ENCODE results near the gene BARHL2. TPM values are rescaled to one million over a fixed set of nuclear protein-coding genes. Genes with fewer than 3 reads are reported as not detected.
A peak's percentile ranks its signal among the peaks of the same experiment; 100 is the strongest.

The BARHL2 gene
- total RNA-seq, 4 donors from 2014 or later = not detected

GRCh38 chr1:90726986-90727480, 9.9 kb upstream of the BARHL2 start:
- in situ Hi-C loops (cut with MboI; ENCODE audit: low pct_ligation_motif_present in 1 of 4, low pct_unique_long_range_greater_than_20kb in 1 of 4, low sequenced_read_pairs in 3 of 4) = no loop called here
- WGBS, 2 donors (ENCODE audit: low coverage in 1 of 2) = 31 to 80% methylated on average over 1 to 6 of the region's 25 CpGs
- H3K36me3 ChIP-seq = no peaks in the 10 kb centered on the region
- H3K4me3 ChIP-seq = peak overlapping the region in 1 of 4 donors; percentile 31
- no peak for TF ChIP-seq POLR2AphosphoS5 (IDR thresholded peaks at IDR 0.05)
- TF ChIP-seq POLR2A (IDR thresholded peaks at IDR 0.05) = no peak
- TF ChIP-seq EP300 (IDR thresholded peaks at IDR 0.05; ENCODE audit: low read depth) = no peak
- TF ChIP-seq CTCF (IDR thresholded peaks at IDR 0.05) = no peak
- no peaks in the 10 kb centered on the region for H3K9me3 ChIP-seq
- no peak overlapping the region for H3K27ac ChIP-seq
- H3K27me3 ChIP-seq = peaks cover 100% of the 10 kb centered on the region
- intact Hi-C loops (cut with DNase I; ENCODE audit: low total_unique reads) = loop anchor here (10.0 kb wide), 1 partner anchor 118 kb away; no protein-coding TSS in a partner anchor
- no peak for DNase-seq
- H3K4me1 ChIP-seq = peaks cover 9 to 61% (median 43%) of the 10 kb centered on the region in 4 donors

DNA sequence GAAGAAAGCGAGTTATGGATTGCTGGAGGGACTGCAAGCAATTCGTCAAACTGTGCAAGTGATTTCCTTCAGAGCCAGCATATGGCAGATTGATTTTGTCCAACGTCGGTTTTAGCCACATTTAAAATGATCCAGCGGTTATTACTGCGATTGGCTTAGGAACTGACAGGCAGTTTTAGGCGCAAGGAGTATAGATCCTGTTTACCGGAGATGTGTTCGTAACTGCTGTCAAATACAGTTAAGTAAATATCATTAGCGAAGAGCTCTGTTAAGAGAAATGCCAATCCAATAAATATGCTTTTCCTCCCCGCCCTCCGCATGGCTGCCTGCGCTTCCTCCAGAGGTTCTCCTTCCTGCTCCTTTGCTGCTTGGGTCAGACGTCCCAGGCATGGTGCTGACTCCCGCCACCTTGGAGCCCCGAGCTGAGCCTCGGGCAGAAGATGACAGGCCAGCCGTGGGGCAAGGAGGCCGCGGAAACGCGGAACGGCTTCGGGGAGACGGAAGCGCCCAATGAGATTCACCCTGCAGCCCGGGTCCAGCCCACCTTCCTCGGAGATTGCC, 9.4 kb upstream of the BARHL2 start:
- Histone ChIP-seq H3K9me3 (no peaks in the 10 kb centered on the region), H3K36me3 (no peaks in the 10 kb centered on the region), H3K27ac (no peak overlapping the region), H3K27me3 (peaks cover 100% of the 10 kb centered on the region), H3K4me3 (peak overlapping the region in 1 of 4 donors; percentile 31), H3K4me1 (peaks cover 9 to 64% (median 43%) of the 10 kb centered on the region in 4 donors)
- intact Hi-C loops (cut with DNase I; ENCODE audit: low total_unique reads) (loop anchor here (10.0 kb wide), 1 partner anchor 118 kb away; no protein-coding TSS in a partner anchor), in situ Hi-C loops (cut with MboI; ENCODE audit: low pct_ligation_motif_present in 1 of 4, low pct_unique_long_range_greater_than_20kb in 1 of 4, low sequenced_read_pairs in 3 of 4) (no loop called here)
- WGBS, 2 donors (ENCODE audit: low coverage in 1 of 2) = 7 to 14% methylated on average over 6 to 14 of the region's 28 CpGs
- DNase-seq = no peak
- TF ChIP-seq POLR2A (IDR thresholded peaks at IDR 0.05) (no peak), CTCF (IDR thresholded peaks at IDR 0.05) (no peak), POLR2AphosphoS5 (IDR thresholded peaks at IDR 0.05) (no peak), EP300 (IDR thresholded peaks at IDR 0.05; ENCODE audit: low read depth) (no peak)

DNA sequence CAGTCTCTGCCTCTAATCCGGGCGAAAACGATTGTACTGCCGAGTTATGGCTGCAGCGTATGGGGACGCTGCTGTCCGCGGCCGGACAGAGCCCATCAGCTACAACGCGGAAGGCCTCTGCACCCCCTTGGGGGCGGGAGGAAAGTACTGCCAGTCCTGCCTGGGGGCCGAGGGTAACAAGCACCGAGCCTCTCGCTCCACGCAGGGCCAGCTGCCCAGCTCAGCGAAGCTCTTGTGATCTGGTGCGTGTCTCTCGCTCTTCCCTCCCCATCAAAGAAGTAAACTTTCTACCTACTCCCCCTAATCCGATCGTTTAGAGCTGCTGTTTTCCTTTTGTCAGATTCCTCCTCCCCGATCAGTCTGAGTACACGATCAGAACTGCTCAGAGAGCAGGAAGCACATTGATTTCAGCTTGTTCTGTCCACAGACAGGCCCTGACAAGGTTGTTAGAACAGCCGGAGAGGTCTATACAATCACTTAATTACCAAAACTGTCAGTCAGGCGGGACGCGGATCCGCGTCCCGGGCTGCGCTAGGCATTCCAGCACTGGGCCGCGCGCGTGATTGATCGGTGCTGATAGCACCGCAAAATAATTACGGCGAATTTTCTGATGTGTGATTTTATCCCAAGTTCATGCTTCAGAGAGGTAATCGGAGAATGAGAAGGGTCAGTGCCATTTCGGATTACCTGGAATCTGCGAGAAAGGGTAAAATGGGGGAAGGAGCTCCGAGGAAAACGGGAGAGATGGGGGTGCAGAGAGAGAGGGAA, 8.7 kb upstream of the BARHL2 start:
- no peaks in the 10 kb centered on the region for H3K9me3 ChIP-seq
- whole genome bisulfite sequencing, 2 donors (ENCODE audit: low coverage in 1 of 2) = 6 to 8% methylated on average over 14 to 44 of the region's 44 CpGs
- H3K27ac ChIP-seq = no peak overlapping the region
- peaks cover 100% of the 10 kb centered on the region for H3K27me3 ChIP-seq
- H3K4me1 ChIP-seq = peaks cover 9 to 66% (median 43%) of the 10 kb centered on the region in 4 donors
- intact Hi-C loops (cut with DNase I; ENCODE audit: low total_unique reads) = loop anchor here (10.0 kb wide), 1 partner anchor 119 kb away; no protein-coding TSS in a partner anchor
- no peak for TF ChIP-seq EP300 (IDR thresholded peaks at IDR 0.05; ENCODE audit: low read depth)
- TF ChIP-seq POLR2AphosphoS5 (IDR thresholded peaks at IDR 0.05) = no peak
- no peak for TF ChIP-seq CTCF (IDR thresholded peaks at IDR 0.05)
- TF ChIP-seq POLR2A (IDR thresholded peaks at IDR 0.05) = no peak
- no peaks in the 10 kb centered on the region for H3K36me3 ChIP-seq
- peak overlapping the region in 1 of 4 donors; percentile 31 for H3K4me3 ChIP-seq
- DNase-seq = no peak
- in situ Hi-C loops (cut with MboI; ENCODE audit: low pct_ligation_motif_present in 1 of 4, low pct_unique_long_range_greater_than_20kb in 1 of 4, low sequenced_read_pairs in 3 of 4) = no loop called here

DNA sequence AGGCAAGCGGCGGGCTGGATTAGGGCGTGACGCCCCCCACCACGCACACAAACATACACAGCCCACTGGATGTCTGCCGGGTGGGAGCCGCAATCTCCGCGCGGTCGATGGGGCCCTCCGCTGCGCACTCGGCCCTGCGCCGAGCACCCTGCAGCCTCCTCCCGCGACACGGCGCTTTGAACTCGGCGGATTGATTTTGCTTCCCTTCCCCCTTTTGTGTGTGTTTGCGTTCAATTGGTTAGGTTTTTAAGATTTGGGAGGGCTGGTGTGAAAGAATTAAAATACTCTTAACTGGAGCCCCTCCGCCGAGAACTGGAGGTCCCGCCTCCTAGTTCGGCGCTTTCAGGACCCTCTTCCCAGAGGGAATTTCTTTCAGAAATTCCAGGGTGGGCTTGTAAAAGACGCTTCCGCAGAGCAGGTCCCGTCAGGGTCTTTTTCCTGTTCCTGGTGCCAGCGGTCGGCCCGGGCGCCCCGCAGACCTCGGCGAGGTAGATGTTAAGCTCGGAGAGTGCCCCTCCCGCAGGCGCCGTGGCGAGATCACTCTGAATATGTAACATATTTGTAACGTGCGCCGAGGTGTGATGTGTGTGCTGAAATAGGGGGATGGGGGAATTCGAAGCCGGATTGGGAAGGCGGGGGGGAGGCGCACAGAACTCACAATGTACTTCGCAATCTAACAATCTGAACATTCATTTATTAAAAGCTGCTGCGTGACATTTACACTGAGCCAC, 8.0 kb upstream of the BARHL2 start:
- 12 to 20% methylated on average over 4 to 52 of the region's 52 CpGs for WGBS, 2 donors (ENCODE audit: low coverage in 1 of 2)
- Histone ChIP-seq H3K9me3 (no peaks in the 10 kb centered on the region), H3K27me3 (peaks cover 100% of the 10 kb centered on the region), H3K36me3 (no peaks in the 10 kb centered on the region), H3K4me1 (peaks cover 9 to 58% (median 37%) of the 10 kb centered on the region in 4 donors), H3K27ac (no peak overlapping the region), H3K4me3 (peak overlapping the region in 1 of 4 donors; percentile 31)
- TF ChIP-seq POLR2AphosphoS5 (IDR thresholded peaks at IDR 0.05) = no peak
- TF ChIP-seq EP300 (IDR thresholded peaks at IDR 0.05; ENCODE audit: low read depth) = no peak
- no peak for TF ChIP-seq POLR2A (IDR thresholded peaks at IDR 0.05)
- no peak for TF ChIP-seq CTCF (IDR thresholded peaks at IDR 0.05)
- intact Hi-C loops (cut with DNase I; ENCODE audit: low total_unique reads) = loop anchor here (10.0 kb wide), 1 partner anchor 120 kb away; no protein-coding TSS in a partner anchor
- no peak for DNase-seq
- in situ Hi-C loops (cut with MboI; ENCODE audit: low pct_ligation_motif_present in 1 of 4, low pct_unique_long_range_greater_than_20kb in 1 of 4, low sequenced_read_pairs in 3 of 4) = no loop called here
